Stomach (tissue), 9 donors: ENCODE data around the gene PDGFD. TPM values are rescaled to one million over a fixed set of nuclear protein-coding genes. Genes with fewer than 3 reads are reported as not detected.
A peak's percentile ranks its signal among the peaks of the same experiment; 100 is the strongest.

Source experiments
- DNase-seq, 2 donors: peaks; one replicate each; pipeline versions ENCODE4 v3.0.0 to v3.0.0-alpha.2; 2013 to 2019
- H3K27ac ChIP-seq, 5 donors: fragments of 200-600 bp in 4 of 5; sonication (generic) in 4 of 5; one replicate each; pipeline ENCODE4 v1.5.1; 2013 to 2019; ENCODE audit warnings: mild to moderate bottlenecking in 1 of 5, moderate library complexity in 1 of 5
- H3K27me3 ChIP-seq, 3 donors: fragments of 200-600 bp; sonication (generic); one replicate each; pipeline ENCODE4 v1.5.1; 2017 to 2019; ENCODE audit warnings: mixed run types in 1 of 3
- H3K36me3 ChIP-seq, 4 donors: fragments of 200-600 bp; sonication (generic); 1 replicate in 3 of 4; 2 replicates in 1 of 4; pipeline ENCODE4 v1.5.1; 2016 to 2019
- H3K4me1 ChIP-seq, 4 donors: fragments of 200-600 bp; sonication (generic); one replicate each; pipeline ENCODE4 v1.5.1; 2016 to 2019
- H3K4me3 ChIP-seq, 4 donors: fragments of 200-600 bp; sonication (generic) in 3 of 4; one replicate each; pipeline ENCODE4 v1.5.1; 2016 to 2019; ENCODE audit warnings: mild to moderate bottlenecking in 1 of 4
- H3K9me3 ChIP-seq, 4 donors: fragments of 200-600 bp; sonication (generic); one replicate each; pipeline ENCODE4 v1.5.1; 2016 to 2019
- EP300 ChIP-seq: sonication (generic); formaldehyde crosslinking; IDR thresholded peaks from one replicate; pipeline ENCODE4 v1.6.1; 2017; ENCODE audit warnings: antibody characterized with exemption
- POLR2A ChIP-seq, 4 donors: fragments of 450-650 bp; IDR thresholded peaks; one replicate each; pipeline ENCODE4 v1.6.1; 2016; ENCODE audit warnings: antibody characterized with exemption in 4 of 4, control low read depth in 2 of 4, mild to moderate bottlenecking in 1 of 4, moderate library complexity in 1 of 4
- POLR2AphosphoS5 ChIP-seq, 3 donors: sonication (generic); formaldehyde crosslinking; IDR thresholded peaks; one replicate each; pipeline ENCODE4 v1.6.1; 2016; ENCODE audit warnings: antibody characterized with exemption in 3 of 3
- WGBS, 5 donors: extraction: QIAGEN DNeasy Blood & Tissue Kit in 3 of 5; methylation state at CpG; one replicate each; pipeline versions ENCODE4 v1.1.5 to v1.1.7; 2013 to 2018; 5-methylcytosine and 5-hydroxymethylcytosine counted together
- intact Hi-C: fragments of 100-400 bp; cut with DNase I; formaldehyde crosslinking; loops from one replicate; pipeline ENCODE4 v1.15.1; 2023; ENCODE audit warnings: low total_unique reads
- polyA plus RNA-seq, 3 donors: library from polyadenylated mRNA; stranded (reverse); fragments of 200-250 nt; gene quantifications; one replicate each; pipeline ENCODE4 v1.2.3, GENCODE V29; 2013
- total RNA-seq, 5 donors: library from RNA; depleted of rRNA; stranded (reverse); fragments of >200 nt; gene quantifications; one replicate each; pipeline versions ENCODE4 v1.1.0 to v1.2.3, GENCODE V29; 2014 to 2016
- TF ChIP-seq, protein P1 (sequence below), 7 experiments: fragments of 450-650 bp in 4 of 7; fragments of 200-600 bp in 3 of 7; sonication (generic) in 3 of 7; IDR thresholded peaks; one replicate each; pipeline ENCODE4 v1.5.1; 2016 to 2019; ENCODE audit warnings: antibody characterized with exemption in 7 of 7, control low read depth in 2 of 7, mild to moderate bottlenecking in 1 of 7
- donor health status: healthy with polysubstance abuse.
- donor health status: Bipolar disorder and iron deficiency.
- donor health status: healthy.

The PDGFD gene
- total and polyA plus RNA-seq, 8 donors = 2.4 to 41.5 (median 9.0) TPM; not detected in 1

DNA sequence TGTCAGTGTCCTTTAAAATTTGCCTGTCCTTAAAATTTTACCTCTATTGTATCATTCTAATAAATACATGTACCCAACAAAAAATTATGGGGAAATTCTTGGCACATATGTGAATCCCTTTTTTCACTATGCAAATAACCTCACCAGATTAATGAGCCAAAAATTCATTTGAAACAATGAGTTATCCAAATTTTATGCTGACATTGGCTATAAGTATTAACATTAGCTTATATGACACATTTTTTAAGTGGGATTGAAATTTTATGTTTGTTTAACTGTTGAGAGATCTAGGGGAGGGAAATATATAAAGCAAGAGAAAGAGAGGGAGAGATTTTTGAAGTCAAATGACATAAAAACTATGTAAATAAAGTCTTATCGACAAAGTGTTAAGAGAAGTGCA, 11.8 kb upstream of the PDGFD start:
- H3K27me3 ChIP-seq = no peaks in the 10 kb centered on the region
- no peak overlapping the region for H3K4me3 ChIP-seq
- WGBS, 5 donors = 24 to 78% (median 54%) methylated on average over 1 of the region's 1 CpG
- H3K27ac ChIP-seq = no peak overlapping the region
- no peaks in the 10 kb centered on the region for H3K9me3 ChIP-seq
- no peaks in the 10 kb centered on the region for H3K36me3 ChIP-seq
- H3K4me1 ChIP-seq = no peaks in the 10 kb centered on the region
- intact Hi-C loops = no loop called here
- TF ChIP-seq, protein P1, sequence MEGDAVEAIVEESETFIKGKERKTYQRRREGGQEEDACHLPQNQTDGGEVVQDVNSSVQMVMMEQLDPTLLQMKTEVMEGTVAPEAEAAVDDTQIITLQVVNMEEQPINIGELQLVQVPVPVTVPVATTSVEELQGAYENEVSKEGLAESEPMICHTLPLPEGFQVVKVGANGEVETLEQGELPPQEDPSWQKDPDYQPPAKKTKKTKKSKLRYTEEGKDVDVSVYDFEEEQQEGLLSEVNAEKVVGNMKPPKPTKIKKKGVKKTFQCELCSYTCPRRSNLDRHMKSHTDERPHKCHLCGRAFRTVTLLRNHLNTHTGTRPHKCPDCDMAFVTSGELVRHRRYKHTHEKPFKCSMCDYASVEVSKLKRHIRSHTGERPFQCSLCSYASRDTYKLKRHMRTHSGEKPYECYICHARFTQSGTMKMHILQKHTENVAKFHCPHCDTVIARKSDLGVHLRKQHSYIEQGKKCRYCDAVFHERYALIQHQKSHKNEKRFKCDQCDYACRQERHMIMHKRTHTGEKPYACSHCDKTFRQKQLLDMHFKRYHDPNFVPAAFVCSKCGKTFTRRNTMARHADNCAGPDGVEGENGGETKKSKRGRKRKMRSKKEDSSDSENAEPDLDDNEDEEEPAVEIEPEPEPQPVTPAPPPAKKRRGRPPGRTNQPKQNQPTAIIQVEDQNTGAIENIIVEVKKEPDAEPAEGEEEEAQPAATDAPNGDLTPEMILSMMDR (IDR thresholded peaks at IDR 0.05) = no peak
- TF ChIP-seq EP300 = no peak
- no peak for TF ChIP-seq POLR2AphosphoS5 (IDR thresholded peaks at IDR 0.05)
- no peak for TF ChIP-seq POLR2A (IDR thresholded peaks at IDR 0.05)
- no peak for DNase-seq

DNA sequence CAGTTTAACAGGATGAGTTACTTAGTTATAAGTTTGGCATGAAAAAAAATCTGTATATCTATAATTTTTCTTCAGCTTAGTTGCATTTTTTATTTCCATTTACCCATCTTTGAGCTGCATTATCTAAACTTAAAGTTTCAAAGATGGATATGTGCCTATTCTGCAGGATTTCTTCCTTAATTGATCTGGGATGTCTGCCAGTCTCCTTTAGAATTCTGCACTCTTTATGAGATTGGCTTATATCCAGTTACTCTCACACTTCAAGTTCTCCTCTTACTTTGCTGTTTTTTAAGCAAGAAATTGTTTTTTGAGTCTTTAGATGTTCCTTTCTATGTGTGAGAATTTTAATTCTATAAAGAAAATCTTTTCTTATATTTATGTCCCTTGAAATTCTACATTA, 5.1 kb upstream of the PDGFD start:
- Histone ChIP-seq H3K4me3 (no peak overlapping the region), H3K4me1 (peaks cover 0 to 6% (median 2%) of the 10 kb centered on the region in 4 donors), H3K36me3 (no peaks in the 10 kb centered on the region), H3K27me3 (peaks cover 0 to 2% (median 0%) of the 10 kb centered on the region in 3 donors), H3K27ac (no peak overlapping the region), H3K9me3 (no peaks in the 10 kb centered on the region)
- no peak for DNase-seq
- intact Hi-C loops = no loop called here
- TF ChIP-seq EP300 (no peak), POLR2AphosphoS5 (IDR thresholded peaks at IDR 0.05) (no peak), POLR2A (IDR thresholded peaks at IDR 0.05) (no peak)
- TF ChIP-seq, protein P1 (IDR thresholded peaks at IDR 0.05) = no peak

GRCh38 chr11:104165014-104165413, 1.1 kb upstream of the PDGFD start:
- H3K27me3 ChIP-seq = peaks cover 0 to 14% (median 0%) of the 10 kb centered on the region in 3 donors
- TF ChIP-seq POLR2A (IDR thresholded peaks at IDR 0.05) (no peak), POLR2AphosphoS5 (IDR thresholded peaks at IDR 0.05) (no peak), EP300 (no peak)
- TF ChIP-seq, protein P1 (IDR thresholded peaks at IDR 0.05) = no peak
- WGBS, 5 donors = 77 to 88% (median 82%) methylated on average over 7 of the region's 7 CpGs
- H3K4me3 ChIP-seq = no peak overlapping the region
- peak overlapping the region in 1 of 5 donors; percentile 71 for H3K27ac ChIP-seq
- peaks cover 0 to 25% (median 16%) of the 10 kb centered on the region in 4 donors for H3K4me1 ChIP-seq
- H3K36me3 ChIP-seq = no peaks in the 10 kb centered on the region
- H3K9me3 ChIP-seq = no peaks in the 10 kb centered on the region
- intact Hi-C loops = no loop called here
- DNase-seq = no peak

DNA sequence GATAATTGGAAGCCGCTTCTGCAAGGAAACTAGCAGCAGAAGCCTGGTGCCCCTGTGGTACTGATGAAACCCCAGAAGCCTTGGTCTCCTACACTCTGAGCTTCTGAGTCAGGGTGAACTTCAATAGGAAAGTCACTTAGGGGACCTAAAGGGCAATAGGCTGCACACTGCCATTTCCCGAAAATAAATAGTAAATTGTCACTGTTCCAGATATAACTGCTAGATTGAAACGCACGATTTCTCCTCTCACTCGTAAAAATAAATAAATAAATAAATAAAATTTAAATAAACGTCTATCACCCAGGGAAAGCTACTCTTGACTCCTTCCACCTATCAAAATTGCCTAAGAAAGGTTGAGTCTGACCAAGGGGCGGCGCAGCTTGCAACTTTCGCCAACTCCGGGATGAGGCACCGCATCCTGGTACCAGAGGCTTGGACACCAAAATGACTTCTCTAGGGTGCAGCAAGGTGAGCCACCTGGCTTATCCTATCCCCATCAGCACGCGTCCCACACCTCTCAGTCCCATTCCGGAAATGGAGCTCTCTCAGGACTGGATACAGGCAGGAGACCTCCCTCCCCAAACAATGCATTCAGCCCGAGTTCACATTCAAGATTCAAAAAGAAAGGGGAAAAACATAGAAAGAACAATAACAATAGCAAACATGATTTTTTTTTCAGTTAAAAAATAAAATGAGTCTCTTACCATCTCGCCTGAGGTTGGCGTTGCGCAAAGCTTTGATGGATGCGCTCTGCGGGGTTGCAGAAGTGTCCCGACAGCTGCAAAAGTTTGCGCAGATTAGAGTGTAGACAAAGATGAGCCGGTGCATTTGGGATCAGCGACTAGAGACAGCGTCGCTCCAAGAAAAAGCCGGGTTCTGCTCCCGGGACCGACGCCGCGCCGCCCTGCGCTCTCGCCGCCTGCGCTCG, 583 bp downstream of the PDGFD start:
- Histone ChIP-seq H3K27ac (peak overlapping the region; percentile 64 to 76 (median 74)), H3K27me3 (peaks cover 0 to 14% (median 0%) of the 10 kb centered on the region in 3 donors)
- DNase-seq = peak; percentile 30 to 65

More for the DNA sequence above, 583 bp downstream of the PDGFD start:
- no peaks in the 10 kb centered on the region for H3K9me3 ChIP-seq
- no peaks in the 10 kb centered on the region for H3K36me3 ChIP-seq
- 2 to 5% (median 4%) methylated on average over 38 of the region's 38 CpGs for WGBS, 5 donors
- peak overlapping the region; percentile 54 to 70 (median 60) for H3K4me3 ChIP-seq
- TF ChIP-seq POLR2A (IDR thresholded peaks at IDR 0.05) (no peak), POLR2AphosphoS5 (IDR thresholded peaks at IDR 0.05) (no peak), EP300 (no peak)
- TF ChIP-seq, protein P1 (IDR thresholded peaks at IDR 0.05) = no peak
- intact Hi-C loops = no loop called here
- H3K4me1 ChIP-seq = peaks cover 0 to 25% (median 16%) of the 10 kb centered on the region in 4 donors
